Naive thymus-derived CD4-positive, alpha-beta T cell (primary cell): Measurements from ENCODE around the gene ZDHHC9. TPM values are rescaled to one million over a fixed set of nuclear protein-coding genes. Genes with fewer than 3 reads are reported as not detected.

ENCODE experiments used
- polyA plus RNA-seq, 2 donors: library from polyadenylated mRNA; unstranded; fragments of 300-500 nt; fragmentation: Illumina TruSeq; gene quantifications; one replicate each; pipeline ENCODE4 v1.2.3, GENCODE V29; 2021
- total RNA-seq, 6 experiments: library from RNA in 5 of 6; stranded (reverse) in 5 of 6; gene quantifications; 1 replicate in 5 of 6; 2 replicates in 1 of 6; pipeline ENCODE4 v1.2.3 and lab custom pipeline; 2021 to 2026

Gene ZDHHC9
- total and polyA plus RNA-seq, 7 experiments from 2014 or later: 4.4 to 9.1 (median 7.1) TPM

Other genes with a start within 250 kb of the ZDHHC9 start
- gene APLN, start 188.9 kb downstream of the ZDHHC9 start, total RNA-seq: under 1 TPM in 1 of 5 experiments, not detected in 4; 0.10 TPM
- gene APLN, start 188.9 kb downstream of the ZDHHC9 start, polyA plus RNA-seq: not detected
- gene XPNPEP2, start 104.9 kb downstream of the ZDHHC9 start, total RNA-seq: under 1 TPM in 3 of 5 experiments, not detected in 2; 0.13 to 0.82 (median 0.29) TPM
- not detected for gene XPNPEP2, start 104.9 kb downstream of the ZDHHC9 start, polyA plus RNA-seq
- 100 to 1,000 TPM in 4 of 5 experiments, 10 to 100 TPM in 1; 71.8 to 262 (median 156) TPM for gene SASH3, start 63.9 kb downstream of the ZDHHC9 start, total RNA-seq
- gene SASH3, start 63.9 kb downstream of the ZDHHC9 start, polyA plus RNA-seq: 100 to 1,000 TPM in 1 of 2 donors, 10 to 100 TPM in 1; 85.3 to 209 TPM
- 10 to 100 TPM; 11.3 to 28.6 (median 22.4) TPM for gene UTP14A, start 62.3 kb upstream of the ZDHHC9 start, total RNA-seq
- gene UTP14A, start 62.3 kb upstream of the ZDHHC9 start, polyA plus RNA-seq: 10 to 100 TPM; 11.0 to 16.5 TPM
- 1 to 10 TPM; 5.8 to 8.9 (median 8.2) TPM for gene BCORL1, start 138.7 kb upstream of the ZDHHC9 start, total RNA-seq
- 1 to 10 TPM in 1 of 2 donors, under 1 TPM in 1; 0.64 to 2.5 TPM for gene BCORL1, start 138.7 kb upstream of the ZDHHC9 start, polyA plus RNA-seq